Measurements from ENCODE around the gene RAMP2. TPM values are rescaled to one million over a fixed set of nuclear protein-coding genes. Genes with fewer than 3 reads are reported as not detected.

RAMP2 gene
- total and polyA plus RNA-seq, 2 of the 13 experiments (the other 11 are each of a cell fraction or from before 2014, with no cell fraction given) = 1.4 to 5.2 TPM

DNA sequence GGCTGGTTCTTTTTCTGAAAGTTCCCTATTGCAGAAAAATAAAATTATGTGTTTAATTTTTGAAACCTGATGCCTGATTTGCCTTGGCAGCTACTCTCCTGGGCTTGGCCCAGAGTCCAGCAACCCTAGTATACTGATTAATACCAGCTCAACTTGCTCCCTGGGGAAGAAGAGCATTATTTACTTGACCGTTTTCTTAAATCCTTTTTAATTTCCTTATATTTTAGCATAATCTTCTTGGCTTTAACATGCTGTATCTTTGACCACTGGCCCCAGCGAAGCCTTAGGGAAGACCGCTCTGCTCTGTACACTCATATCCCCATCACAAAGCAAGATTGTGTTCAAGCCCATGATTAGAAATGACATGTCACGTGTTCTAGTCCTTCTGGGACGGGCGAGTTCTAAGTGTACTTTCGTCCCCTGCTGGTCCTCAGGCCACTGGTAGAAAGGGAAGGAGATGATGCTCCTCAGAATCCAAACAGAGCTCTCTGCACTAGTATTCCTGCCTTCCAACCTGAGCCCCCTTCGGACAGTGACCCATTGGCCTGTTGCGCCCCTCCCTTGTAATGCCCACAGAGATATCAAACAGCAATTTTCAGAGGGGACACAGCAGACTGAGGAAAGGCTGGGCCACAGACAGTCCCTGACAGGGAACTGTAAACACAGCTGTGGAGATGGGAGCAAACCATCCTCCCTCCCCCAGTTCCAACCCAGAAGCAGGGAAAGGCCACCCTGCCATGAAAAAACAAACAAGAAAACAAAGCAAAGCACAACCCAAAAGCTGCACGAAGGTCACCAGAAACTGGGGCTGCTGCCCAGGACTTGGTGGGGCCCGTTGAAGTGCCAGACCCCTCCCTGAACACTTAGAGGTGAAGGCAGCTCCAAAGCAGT lies 11.9 kb upstream of the RAMP2 start (continued):
- TF ChIP-seq, protein P1, sequence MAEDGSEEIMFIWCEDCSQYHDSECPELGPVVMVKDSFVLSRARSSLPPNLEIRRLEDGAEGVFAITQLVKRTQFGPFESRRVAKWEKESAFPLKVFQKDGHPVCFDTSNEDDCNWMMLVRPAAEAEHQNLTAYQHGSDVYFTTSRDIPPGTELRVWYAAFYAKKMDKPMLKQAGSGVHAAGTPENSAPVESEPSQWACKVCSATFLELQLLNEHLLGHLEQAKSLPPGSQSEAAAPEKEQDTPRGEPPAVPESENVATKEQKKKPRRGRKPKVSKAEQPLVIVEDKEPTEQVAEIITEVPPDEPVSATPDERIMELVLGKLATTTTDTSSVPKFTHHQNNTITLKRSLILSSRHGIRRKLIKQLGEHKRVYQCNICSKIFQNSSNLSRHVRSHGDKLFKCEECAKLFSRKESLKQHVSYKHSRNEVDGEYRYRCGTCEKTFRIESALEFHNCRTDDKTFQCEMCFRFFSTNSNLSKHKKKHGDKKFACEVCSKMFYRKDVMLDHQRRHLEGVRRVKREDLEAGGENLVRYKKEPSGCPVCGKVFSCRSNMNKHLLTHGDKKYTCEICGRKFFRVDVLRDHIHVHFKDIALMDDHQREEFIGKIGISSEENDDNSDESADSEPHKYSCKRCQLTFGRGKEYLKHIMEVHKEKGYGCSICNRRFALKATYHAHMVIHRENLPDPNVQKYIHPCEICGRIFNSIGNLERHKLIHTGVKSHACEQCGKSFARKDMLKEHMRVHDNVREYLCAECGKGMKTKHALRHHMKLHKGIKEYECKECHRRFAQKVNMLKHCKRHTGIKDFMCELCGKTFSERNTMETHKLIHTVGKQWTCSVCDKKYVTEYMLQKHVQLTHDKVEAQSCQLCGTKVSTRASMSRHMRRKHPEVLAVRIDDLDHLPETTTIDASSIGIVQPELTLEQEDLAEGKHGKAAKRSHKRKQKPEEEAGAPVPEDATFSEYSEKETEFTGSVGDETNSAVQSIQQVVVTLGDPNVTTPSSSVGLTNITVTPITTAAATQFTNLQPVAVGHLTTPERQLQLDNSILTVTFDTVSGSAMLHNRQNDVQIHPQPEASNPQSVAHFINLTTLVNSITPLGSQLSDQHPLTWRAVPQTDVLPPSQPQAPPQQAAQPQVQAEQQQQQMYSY (CRISPR knock-in tag; IDR thresholded peaks at IDR 0.05) = no peak
- TF ChIP-seq ZNF101 (CRISPR knock-in tag; IDR thresholded peaks at IDR 0.05; ENCODE audit: borderline replicate concordance, low read depth) (no peak), ARNT2 (CRISPR knock-in tag; IDR thresholded peaks at IDR 0.05; ENCODE audit: low read depth) (no peak), ZSCAN31 (CRISPR knock-in tag; IDR thresholded peaks at IDR 0.05; ENCODE audit: low read depth) (no peak), HNF4A (CRISPR knock-in tag; IDR thresholded peaks at IDR 0.05) (0 out of 2 replicates have a peak, but pooled peaks have one; percentile 8), FOXP1 (IDR thresholded peaks at IDR 0.05) (no peak), FOXP1 (CRISPR knock-in tag; IDR thresholded peaks at IDR 0.05) (peak; percentile 42), MED8 (CRISPR knock-in tag; IDR thresholded peaks at IDR 0.05; ENCODE audit: insufficient replicate concordance) (no peak), ZFP90 (CRISPR knock-in tag; IDR thresholded peaks at IDR 0.05; ENCODE audit: borderline replicate concordance) (no peak), ZNF615 (CRISPR knock-in tag; IDR thresholded peaks at IDR 0.05; ENCODE audit: borderline replicate concordance) (no peak), ZNF121 (CRISPR knock-in tag; IDR thresholded peaks at IDR 0.05) (no peak), SRSF4 (IDR thresholded peaks at IDR 0.05; ENCODE audit: low read depth, low read length, poor library complexity, severe bottlenecking) (no peak), KAT2B (IDR thresholded peaks at IDR 0.05; ENCODE audit: borderline replicate concordance, low read depth, low read length) (no peak), RARG (CRISPR knock-in tag; IDR thresholded peaks at IDR 0.05; ENCODE audit: low read depth) (no peak)
- TF ChIP-seq, protein P2, sequence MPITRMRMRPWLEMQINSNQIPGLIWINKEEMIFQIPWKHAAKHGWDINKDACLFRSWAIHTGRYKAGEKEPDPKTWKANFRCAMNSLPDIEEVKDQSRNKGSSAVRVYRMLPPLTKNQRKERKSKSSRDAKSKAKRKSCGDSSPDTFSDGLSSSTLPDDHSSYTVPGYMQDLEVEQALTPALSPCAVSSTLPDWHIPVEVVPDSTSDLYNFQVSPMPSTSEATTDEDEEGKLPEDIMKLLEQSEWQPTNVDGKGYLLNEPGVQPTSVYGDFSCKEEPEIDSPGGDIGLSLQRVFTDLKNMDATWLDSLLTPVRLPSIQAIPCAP (CRISPR knock-in tag; IDR thresholded peaks at IDR 0.05; ENCODE audit: low read depth) = no peak
- TF ChIP-seq, protein P3, sequence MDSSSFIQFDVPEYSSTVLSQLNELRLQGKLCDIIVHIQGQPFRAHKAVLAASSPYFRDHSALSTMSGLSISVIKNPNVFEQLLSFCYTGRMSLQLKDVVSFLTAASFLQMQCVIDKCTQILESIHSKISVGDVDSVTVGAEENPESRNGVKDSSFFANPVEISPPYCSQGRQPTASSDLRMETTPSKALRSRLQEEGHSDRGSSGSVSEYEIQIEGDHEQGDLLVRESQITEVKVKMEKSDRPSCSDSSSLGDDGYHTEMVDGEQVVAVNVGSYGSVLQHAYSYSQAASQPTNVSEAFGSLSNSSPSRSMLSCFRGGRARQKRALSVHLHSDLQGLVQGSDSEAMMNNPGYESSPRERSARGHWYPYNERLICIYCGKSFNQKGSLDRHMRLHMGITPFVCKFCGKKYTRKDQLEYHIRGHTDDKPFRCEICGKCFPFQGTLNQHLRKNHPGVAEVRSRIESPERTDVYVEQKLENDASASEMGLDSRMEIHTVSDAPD (CRISPR knock-in tag; IDR thresholded peaks at IDR 0.05) = no peak
- TF ChIP-seq, protein P4, sequence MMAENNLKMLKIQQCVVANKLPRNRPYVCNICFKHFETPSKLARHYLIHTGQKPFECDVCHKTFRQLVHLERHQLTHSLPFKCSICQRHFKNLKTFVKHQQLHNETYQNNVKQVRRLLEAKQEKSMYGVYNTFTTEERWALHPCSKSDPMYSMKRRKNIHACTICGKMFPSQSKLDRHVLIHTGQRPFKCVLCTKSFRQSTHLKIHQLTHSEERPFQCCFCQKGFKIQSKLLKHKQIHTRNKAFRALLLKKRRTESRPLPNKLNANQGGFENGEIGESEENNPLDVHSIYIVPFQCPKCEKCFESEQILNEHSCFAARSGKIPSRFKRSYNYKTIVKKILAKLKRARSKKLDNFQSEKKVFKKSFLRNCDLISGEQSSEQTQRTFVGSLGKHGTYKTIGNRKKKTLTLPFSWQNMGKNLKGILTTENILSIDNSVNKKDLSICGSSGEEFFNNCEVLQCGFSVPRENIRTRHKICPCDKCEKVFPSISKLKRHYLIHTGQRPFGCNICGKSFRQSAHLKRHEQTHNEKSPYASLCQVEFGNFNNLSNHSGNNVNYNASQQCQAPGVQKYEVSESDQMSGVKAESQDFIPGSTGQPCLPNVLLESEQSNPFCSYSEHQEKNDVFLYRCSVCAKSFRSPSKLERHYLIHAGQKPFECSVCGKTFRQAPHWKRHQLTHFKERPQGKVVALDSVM (CRISPR knock-in tag; IDR thresholded peaks at IDR 0.05) = no peak
- TF ChIP-seq, protein P5, sequence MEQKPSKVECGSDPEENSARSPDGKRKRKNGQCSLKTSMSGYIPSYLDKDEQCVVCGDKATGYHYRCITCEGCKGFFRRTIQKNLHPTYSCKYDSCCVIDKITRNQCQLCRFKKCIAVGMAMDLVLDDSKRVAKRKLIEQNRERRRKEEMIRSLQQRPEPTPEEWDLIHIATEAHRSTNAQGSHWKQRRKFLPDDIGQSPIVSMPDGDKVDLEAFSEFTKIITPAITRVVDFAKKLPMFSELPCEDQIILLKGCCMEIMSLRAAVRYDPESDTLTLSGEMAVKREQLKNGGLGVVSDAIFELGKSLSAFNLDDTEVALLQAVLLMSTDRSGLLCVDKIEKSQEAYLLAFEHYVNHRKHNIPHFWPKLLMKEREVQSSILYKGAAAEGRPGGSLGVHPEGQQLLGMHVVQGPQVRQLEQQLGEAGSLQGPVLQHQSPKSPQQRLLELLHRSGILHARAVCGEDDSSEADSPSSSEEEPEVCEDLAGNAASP (CRISPR knock-in tag; IDR thresholded peaks at IDR 0.05; ENCODE audit: borderline replicate concordance) = no peak
- TF ChIP-seq, protein P6, sequence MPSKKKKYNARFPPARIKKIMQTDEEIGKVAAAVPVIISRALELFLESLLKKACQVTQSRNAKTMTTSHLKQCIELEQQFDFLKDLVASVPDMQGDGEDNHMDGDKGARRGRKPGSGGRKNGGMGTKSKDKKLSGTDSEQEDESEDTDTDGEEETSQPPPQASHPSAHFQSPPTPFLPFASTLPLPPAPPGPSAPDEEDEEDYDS (CRISPR knock-in tag; IDR thresholded peaks at IDR 0.05) = no peak
